NCI-H526 treated with DMSO at 0.1 percent for 48 hours (cell line): ENCODE data around the gene ZFP36L1.

Source experiments
- DNase-seq: peaks from one replicate; lab custom pipeline; 2025; lab: John Stamatoyannopoulos, UW

ZFP36L1 gene

GRCh38 chr14:68738559-68738958 is 54.3 kb downstream of the ZFP36L1 start:
- DNase-seq: no peak
